ENCODE results near the gene COPE.
"Not testable (repeated sequence)": the region's sequence is repeated elsewhere in the genome, so short reads cannot be mapped to it uniquely, and the experiment has no call there.

COPE gene

GRCh38 chr19:18955042-18955441 lies 35.9 kb upstream of the COPE start:
- TF ChIP-seq CTCF (conservative IDR thresholded peaks at IDR 0.05): no peak
- TF ChIP-seq ZFX (IDR thresholded peaks at IDR 0.05): no peak
- no peak overlapping the region for H3K27ac ChIP-seq

- H3K27ac ChIP-seq: no peak overlapping the region
- TF ChIP-seq ZFX (IDR thresholded peaks at IDR 0.05) (no peak), CTCF (conservative IDR thresholded peaks at IDR 0.05) (no peak)
Observed at GRCh38 chr19:18954094-18954493, 34.9 kb upstream of the COPE start.

GRCh38 chr19:18952364-18953003 lies 33.3 kb upstream of the COPE start:
- not testable (repeated sequence) for H3K27ac ChIP-seq

GRCh38 chr19:18951721-18952281 lies 32.6 kb upstream of the COPE start:
- no peak overlapping the region for H3K27ac ChIP-seq
- no peak for TF ChIP-seq ZFX (IDR thresholded peaks at IDR 0.05)
- TF ChIP-seq CTCF (conservative IDR thresholded peaks at IDR 0.05): no peak

- TF ChIP-seq CTCF (conservative IDR thresholded peaks at IDR 0.05) (no peak), ZFX (IDR thresholded peaks at IDR 0.05) (no peak)
- no peak overlapping the region for H3K27ac ChIP-seq
Observed at GRCh38 chr19:18949858-18950257, 30.7 kb upstream of the COPE start.

GRCh38 chr19:18948976-18949356 lies 29.8 kb upstream of the COPE start:
- TF ChIP-seq CTCF (conservative IDR thresholded peaks at IDR 0.05): no peak
- H3K27ac ChIP-seq: no peak overlapping the region

- H3K27ac ChIP-seq: no peak overlapping the region
- no peak for TF ChIP-seq CTCF (conservative IDR thresholded peaks at IDR 0.05)
- TF ChIP-seq ZFX (IDR thresholded peaks at IDR 0.05): no peak
Observed at GRCh38 chr19:18948075-18948975, 29.1 kb upstream of the COPE start.

All from C4-2B (cell line).